ENCODE results near the gene FBXL16. TPM values are rescaled to one million over a fixed set of nuclear protein-coding genes. Genes with fewer than 3 reads are reported as not detected.
"Not testable (repeated sequence)": the region's sequence is repeated elsewhere in the genome, so short reads cannot be mapped to it uniquely, and the experiment has no call there.

The FBXL16 gene, protein sequence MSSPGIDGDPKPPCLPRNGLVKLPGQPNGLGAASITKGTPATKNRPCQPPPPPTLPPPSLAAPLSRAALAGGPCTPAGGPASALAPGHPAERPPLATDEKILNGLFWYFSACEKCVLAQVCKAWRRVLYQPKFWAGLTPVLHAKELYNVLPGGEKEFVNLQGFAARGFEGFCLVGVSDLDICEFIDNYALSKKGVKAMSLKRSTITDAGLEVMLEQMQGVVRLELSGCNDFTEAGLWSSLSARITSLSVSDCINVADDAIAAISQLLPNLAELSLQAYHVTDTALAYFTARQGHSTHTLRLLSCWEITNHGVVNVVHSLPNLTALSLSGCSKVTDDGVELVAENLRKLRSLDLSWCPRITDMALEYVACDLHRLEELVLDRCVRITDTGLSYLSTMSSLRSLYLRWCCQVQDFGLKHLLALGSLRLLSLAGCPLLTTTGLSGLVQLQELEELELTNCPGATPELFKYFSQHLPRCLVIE
- total RNA-seq, result 0.17 and 0.82 TPM in 2 replicates

DNA sequence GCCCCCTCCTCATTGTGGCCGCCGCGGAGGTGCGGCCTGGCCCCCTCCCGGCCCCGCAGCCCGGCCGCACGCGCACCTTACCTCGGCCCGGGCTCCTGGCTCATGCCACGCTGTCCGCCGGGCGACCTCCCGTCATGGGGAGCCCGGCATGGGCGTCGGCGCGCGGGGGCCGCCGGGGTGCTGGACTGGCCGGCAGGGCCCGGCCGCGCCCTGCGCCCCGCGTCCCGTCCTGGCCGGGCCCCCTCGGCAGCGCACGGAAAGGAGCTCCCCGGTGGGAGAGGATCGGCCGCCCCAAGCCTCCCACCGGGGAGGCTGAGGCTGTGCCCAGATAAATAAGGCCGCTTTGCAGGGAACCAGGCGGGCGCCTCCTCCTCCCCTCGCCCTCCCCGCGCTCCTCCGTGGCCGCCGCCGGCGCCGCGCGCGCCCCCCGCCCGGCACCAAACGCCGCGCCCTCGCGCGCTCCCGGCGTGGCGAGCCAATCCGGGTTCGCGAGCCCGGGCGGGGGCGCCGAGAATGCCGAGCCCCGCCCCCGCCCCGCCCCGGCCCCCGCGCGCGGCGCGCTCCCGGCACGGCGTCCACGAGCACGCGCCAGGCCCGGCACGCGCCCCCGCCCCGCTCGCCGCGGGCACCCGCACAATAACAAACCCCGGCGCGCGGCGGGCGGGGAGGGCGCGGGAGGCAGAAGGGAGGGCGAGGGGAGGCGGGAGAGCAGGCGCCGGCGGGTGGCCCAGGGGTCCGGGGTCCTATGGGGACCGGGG lies at the start of gene FBXL16:
FBXL16 (minus strand) TSS at position 371 of the 758 bp plus-strand sequence. CDS start 8,396 bp downstream, outside the sequence.
- H3K4me3 ChIP-seq (ENCODE audit: low read depth, low read length), result no peak within 1 kb of the TSS

DNA sequence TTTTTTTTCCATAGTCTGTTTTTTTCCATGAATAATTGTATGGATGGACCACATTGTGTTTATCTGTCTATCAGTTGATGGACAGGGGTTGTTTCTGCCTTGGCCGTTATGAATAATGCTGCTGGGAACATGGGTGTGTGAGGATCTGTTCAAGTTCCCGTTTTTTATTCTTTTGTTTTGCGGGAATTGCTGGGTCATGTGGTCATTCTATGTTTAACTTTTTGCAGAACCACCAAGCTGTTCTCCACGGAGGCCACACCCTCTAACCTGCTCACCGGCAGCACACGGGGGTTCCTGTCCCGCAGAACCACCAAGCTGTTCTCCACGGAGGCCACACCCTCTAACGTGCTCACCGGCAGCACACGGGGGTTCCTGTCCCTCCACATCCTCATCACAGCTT lies 49.1 kb upstream of the FBXL16 start:
- TF ChIP-seq, protein P1, sequence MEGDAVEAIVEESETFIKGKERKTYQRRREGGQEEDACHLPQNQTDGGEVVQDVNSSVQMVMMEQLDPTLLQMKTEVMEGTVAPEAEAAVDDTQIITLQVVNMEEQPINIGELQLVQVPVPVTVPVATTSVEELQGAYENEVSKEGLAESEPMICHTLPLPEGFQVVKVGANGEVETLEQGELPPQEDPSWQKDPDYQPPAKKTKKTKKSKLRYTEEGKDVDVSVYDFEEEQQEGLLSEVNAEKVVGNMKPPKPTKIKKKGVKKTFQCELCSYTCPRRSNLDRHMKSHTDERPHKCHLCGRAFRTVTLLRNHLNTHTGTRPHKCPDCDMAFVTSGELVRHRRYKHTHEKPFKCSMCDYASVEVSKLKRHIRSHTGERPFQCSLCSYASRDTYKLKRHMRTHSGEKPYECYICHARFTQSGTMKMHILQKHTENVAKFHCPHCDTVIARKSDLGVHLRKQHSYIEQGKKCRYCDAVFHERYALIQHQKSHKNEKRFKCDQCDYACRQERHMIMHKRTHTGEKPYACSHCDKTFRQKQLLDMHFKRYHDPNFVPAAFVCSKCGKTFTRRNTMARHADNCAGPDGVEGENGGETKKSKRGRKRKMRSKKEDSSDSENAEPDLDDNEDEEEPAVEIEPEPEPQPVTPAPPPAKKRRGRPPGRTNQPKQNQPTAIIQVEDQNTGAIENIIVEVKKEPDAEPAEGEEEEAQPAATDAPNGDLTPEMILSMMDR (IDR thresholded peaks at IDR 0.05; ENCODE audit: insufficient read depth, low read length, poor library complexity, severe bottlenecking), result no peak

More for the DNA sequence above, at the start of gene FBXL16:
- no peak for DNase-seq (ENCODE audit: low read depth)
- TF ChIP-seq, protein P1 (IDR thresholded peaks at IDR 0.05; ENCODE audit: insufficient read depth, low read length, poor library complexity, severe bottlenecking), result no peak
- peaks cover 95% of the 10 kb centered on the region for H3K27me3 ChIP-seq (ENCODE audit: control insufficient read depth, insufficient read depth, low read length)
- H3K36me3 ChIP-seq (ENCODE audit: control insufficient read depth, insufficient read depth, low read length), result no peaks in the 10 kb centered on the region

DNA sequence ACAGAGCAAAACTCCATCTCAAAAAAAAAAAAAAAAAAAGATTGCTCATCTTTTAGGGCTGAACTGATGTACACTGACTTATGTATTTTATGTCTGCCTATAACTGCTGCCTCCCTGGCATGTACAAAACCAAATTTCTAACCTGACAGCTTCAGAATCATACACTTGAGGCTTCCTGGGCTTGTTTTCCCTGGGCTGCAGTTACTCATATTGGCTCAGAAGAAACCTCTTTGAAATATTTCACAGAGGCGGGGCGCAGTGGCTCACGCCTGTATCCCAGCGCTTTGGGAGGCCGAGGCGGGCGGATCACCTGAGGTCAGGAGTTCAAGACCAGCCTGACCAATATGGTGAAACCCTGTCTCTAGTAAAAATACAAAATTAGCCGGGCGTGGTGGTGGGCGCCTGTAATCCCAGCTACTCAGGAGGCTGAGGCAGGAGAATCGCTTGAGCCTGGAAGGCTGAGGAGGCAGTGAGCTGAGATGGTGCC lies 48.6 kb upstream of the FBXL16 start:
- not testable (repeated sequence) for H3K27me3 ChIP-seq (ENCODE audit: control insufficient read depth, insufficient read depth, low read length); DNase-seq (ENCODE audit: low read depth); H3K4me3 ChIP-seq (ENCODE audit: low read depth, low read length); H3K36me3 ChIP-seq (ENCODE audit: control insufficient read depth, insufficient read depth, low read length)

More for the DNA sequence above, 49.1 kb upstream of the FBXL16 start:
- H3K4me3 ChIP-seq (ENCODE audit: low read depth, low read length), result no peak overlapping the region
- no peaks in the 10 kb centered on the region for H3K27me3 ChIP-seq (ENCODE audit: control insufficient read depth, insufficient read depth, low read length)
- H3K36me3 ChIP-seq (ENCODE audit: control insufficient read depth, insufficient read depth, low read length), result no peaks in the 10 kb centered on the region
- DNase-seq (ENCODE audit: low read depth), result no peak

DNA sequence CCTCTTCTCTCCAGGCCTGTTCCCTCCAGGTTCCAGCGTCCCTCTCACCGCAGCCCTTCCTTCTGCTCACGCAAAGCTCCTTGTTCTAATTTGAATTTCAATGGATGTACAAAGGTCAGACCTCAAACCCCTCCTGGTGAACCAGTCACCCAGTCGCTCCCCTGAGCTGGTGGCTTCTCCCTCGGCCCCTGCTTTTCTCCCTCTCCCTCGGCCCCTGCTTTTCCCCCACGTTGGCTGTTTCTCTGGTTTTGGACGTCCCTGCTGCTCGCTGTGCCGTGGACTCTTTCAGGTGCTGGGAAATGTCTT lies 46.4 kb upstream of the FBXL16 start:
- TF ChIP-seq, protein P1 (IDR thresholded peaks at IDR 0.05; ENCODE audit: insufficient read depth, low read length, poor library complexity, severe bottlenecking), result no peak
- H3K36me3 ChIP-seq (ENCODE audit: control insufficient read depth, insufficient read depth, low read length), result no peaks in the 10 kb centered on the region
- H3K4me3 ChIP-seq (ENCODE audit: low read depth, low read length), result no peak overlapping the region
- DNase-seq (ENCODE audit: low read depth), result no peak
- no peaks in the 10 kb centered on the region for H3K27me3 ChIP-seq (ENCODE audit: control insufficient read depth, insufficient read depth, low read length)

DNA sequence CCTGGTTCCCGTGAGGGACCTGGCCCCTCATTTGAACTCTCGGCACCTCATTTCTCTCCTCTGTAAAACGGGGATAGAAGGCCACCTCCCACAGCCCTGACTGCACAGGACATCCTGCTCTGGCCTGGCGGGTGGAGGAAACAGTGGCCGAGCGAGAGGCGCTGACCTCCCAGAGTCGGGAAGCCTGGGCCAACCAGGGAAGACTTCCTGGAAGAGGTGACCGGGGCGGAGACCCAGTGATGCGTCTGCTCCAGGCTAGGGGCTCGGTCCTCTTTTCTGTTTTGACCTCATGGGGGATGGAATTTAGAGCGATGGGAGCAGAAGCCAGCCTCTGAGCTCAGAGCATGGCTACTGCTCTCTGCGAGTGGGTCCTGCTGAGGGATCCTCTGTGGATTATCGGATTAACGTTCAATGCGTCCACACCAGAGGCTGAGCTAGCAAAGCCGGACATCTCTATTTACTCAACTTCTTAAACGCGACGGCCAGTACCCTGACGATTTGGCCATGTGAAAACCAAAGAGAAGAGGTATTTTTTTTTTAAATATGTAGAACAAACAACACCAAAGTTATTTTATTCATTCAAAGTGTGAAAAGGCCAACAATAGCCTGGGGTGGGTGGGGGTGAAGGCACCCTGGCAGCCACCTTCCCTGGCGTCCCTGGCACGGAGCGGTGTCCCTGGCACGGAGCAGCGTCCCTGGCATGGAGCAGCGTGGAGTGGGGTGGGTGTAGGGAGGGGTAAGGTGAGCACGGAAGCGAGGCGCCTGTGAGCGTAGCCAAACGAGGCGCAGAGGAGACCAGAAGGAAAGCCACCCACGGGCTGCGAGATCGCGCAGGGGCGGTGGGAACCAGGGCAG lies 45.8 kb upstream of the FBXL16 start:
- no peak for DNase-seq (ENCODE audit: low read depth)
- Histone ChIP-seq H3K4me3 (ENCODE audit: low read depth, low read length) (no peak overlapping the region), H3K36me3 (ENCODE audit: control insufficient read depth, insufficient read depth, low read length) (no peaks in the 10 kb centered on the region), H3K27me3 (ENCODE audit: control insufficient read depth, insufficient read depth, low read length) (no peaks in the 10 kb centered on the region)
- TF ChIP-seq, protein P1 (IDR thresholded peaks at IDR 0.05; ENCODE audit: insufficient read depth, low read length, poor library complexity, severe bottlenecking), result no peak
